Measurements from ENCODE around the gene STARD7. TPM values are rescaled to one million over a fixed set of nuclear protein-coding genes. Genes with fewer than 3 reads are reported as not detected.

Gene STARD7
- total RNA-seq, 4 donors from 2014 or later = 78.4 to 120 (median 112) TPM

- Histone ChIP-seq H3K27me3 (no peaks in the 10 kb centered on the region), H3K4me3 (no peak overlapping the region), H3K36me3 (no peaks in the 10 kb centered on the region), H3K4me1 (no peaks in the 10 kb centered on the region), H3K27ac (no peak overlapping the region), H3K9me3 (no peaks in the 10 kb centered on the region)
- TF ChIP-seq, protein P1, sequence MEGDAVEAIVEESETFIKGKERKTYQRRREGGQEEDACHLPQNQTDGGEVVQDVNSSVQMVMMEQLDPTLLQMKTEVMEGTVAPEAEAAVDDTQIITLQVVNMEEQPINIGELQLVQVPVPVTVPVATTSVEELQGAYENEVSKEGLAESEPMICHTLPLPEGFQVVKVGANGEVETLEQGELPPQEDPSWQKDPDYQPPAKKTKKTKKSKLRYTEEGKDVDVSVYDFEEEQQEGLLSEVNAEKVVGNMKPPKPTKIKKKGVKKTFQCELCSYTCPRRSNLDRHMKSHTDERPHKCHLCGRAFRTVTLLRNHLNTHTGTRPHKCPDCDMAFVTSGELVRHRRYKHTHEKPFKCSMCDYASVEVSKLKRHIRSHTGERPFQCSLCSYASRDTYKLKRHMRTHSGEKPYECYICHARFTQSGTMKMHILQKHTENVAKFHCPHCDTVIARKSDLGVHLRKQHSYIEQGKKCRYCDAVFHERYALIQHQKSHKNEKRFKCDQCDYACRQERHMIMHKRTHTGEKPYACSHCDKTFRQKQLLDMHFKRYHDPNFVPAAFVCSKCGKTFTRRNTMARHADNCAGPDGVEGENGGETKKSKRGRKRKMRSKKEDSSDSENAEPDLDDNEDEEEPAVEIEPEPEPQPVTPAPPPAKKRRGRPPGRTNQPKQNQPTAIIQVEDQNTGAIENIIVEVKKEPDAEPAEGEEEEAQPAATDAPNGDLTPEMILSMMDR (IDR thresholded peaks at IDR 0.05) = no peak
- TF ChIP-seq POLR2A (IDR thresholded peaks at IDR 0.05) = no peak
- DNase-seq = no peak
Measured at GRCh38 chr2:96136129-96136720, 72.4 kb downstream of the STARD7 start.

DNA sequence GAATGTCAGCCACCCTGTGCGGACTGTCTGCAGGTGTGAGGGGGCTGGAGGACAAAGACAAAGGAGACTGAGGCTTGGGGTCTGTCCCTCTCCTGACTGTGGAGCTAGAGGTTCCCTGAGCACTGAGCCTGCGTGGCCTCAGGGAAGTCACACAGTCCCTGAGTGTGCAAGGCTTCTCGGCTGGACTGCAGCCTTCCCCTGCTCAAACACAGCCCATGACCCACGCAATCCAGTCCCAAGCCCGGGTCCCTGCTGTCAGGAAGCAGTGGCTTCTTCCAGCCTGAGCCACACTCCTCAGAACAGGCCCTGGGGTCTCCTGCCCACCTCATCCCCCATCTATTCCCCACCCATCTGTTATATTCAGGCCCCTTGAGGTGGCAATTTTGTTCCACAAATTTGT is 73.0 kb downstream of the STARD7 start:
- H3K27me3 ChIP-seq = no peaks in the 10 kb centered on the region
- TF ChIP-seq POLR2A (IDR thresholded peaks at IDR 0.05) = no peak
- TF ChIP-seq, protein P1 (IDR thresholded peaks at IDR 0.05) = no peak
- no peak for DNase-seq

GRCh38 chr2:96135171-96135570 is 73.5 kb downstream of the STARD7 start:
- H3K9me3 ChIP-seq = no peaks in the 10 kb centered on the region
- no peak overlapping the region for H3K27ac ChIP-seq
- H3K36me3 ChIP-seq = no peaks in the 10 kb centered on the region
- H3K4me3 ChIP-seq = no peak overlapping the region
- no peaks in the 10 kb centered on the region for H3K27me3 ChIP-seq
- DNase-seq = no peak
- H3K4me1 ChIP-seq = no peaks in the 10 kb centered on the region
- TF ChIP-seq, protein P1 (IDR thresholded peaks at IDR 0.05) = no peak
- TF ChIP-seq POLR2A (IDR thresholded peaks at IDR 0.05) = no peak

More for the DNA sequence above, 73.0 kb downstream of the STARD7 start:
- Histone ChIP-seq H3K4me1 (no peaks in the 10 kb centered on the region), H3K9me3 (no peaks in the 10 kb centered on the region), H3K4me3 (no peak overlapping the region), H3K36me3 (no peaks in the 10 kb centered on the region), H3K27ac (no peak overlapping the region)

Other genes starting within 250 kb of the STARD7 start
- 100 to 1,000 TPM in 1 of 4 donors, 10 to 100 TPM in 3; 28.2 to 148 (median 45.4) TPM for gene ANKRD36C, start 217.0 kb downstream of the STARD7 start, total RNA-seq
- gene GPAT2, start 173.9 kb downstream of the STARD7 start, total RNA-seq = 1 to 10 TPM in 2 of 4 donors, under 1 TPM in 2; 0.53 to 1.7 (median 1.2) TPM
- under 1 TPM in 3 of 4 donors, not detected in 1; 0.28 to 0.67 (median 0.53) TPM for gene ADRA2B, start 92.3 kb downstream of the STARD7 start, total RNA-seq
- not detected for gene ASTL, start 70.3 kb downstream of the STARD7 start, total RNA-seq
- gene DUSP2, start 63.4 kb downstream of the STARD7 start, total RNA-seq = 10 to 100 TPM in 1 of 4 donors, 1 to 10 TPM in 3; 2.7 to 28.1 (median 5.6) TPM
- 10 to 100 TPM; 25.6 to 81.4 (median 67.1) TPM for gene TMEM127, start 57.2 kb upstream of the STARD7 start, total RNA-seq
- 100 to 1,000 TPM; 131 to 189 (median 154) TPM for gene CIAO1, start 57.4 kb upstream of the STARD7 start, total RNA-seq
- 100 to 1,000 TPM in 3 of 4 donors, 10 to 100 TPM in 1; 96.7 to 189 (median 119) TPM for gene SNRNP200, start 96.7 kb upstream of the STARD7 start, total RNA-seq
- 1 to 10 TPM in 2 of 4 donors, not detected in 2; 1.1 to 1.3 TPM for gene ITPRIPL1, start 116.5 kb upstream of the STARD7 start, total RNA-seq
- 10 to 100 TPM in 1 of 4 donors, 1 to 10 TPM in 3; 1.1 to 17.3 (median 2.2) TPM for gene NCAPH, start 126.9 kb upstream of the STARD7 start, total RNA-seq

Data from Peyer's patch (tissue), 4 donors.